GM12891 (cell line): ENCODE data around the gene DNAJC17.

ENCODE experiments used
- DNase-seq: peaks from one replicate; pipeline ENCODE4 v3.0.0; 2011; ENCODE audit warnings: low spot score; ENCODE audit not compliant: insufficient read length
- FAIRE-seq: peaks from 2 replicates; lab custom pipeline; 2011; peaks lifted over from hg19 to GRCh38; lab: Jason Lieb, UNC
- PAX5 ChIP-seq: IDR thresholded peaks from 2 replicates; pipeline ENCODE4 v1.6.1; 2011; ENCODE audit warnings: low read length, moderate library complexity, mild to moderate bottlenecking; ENCODE audit not compliant: insufficient read depth, severe bottlenecking
- POLR2A ChIP-seq: IDR thresholded peaks from 2 replicates; pipeline ENCODE4 v1.6.1; 2011; ENCODE audit warnings: low read depth, low read length, control low read depth
- POLR2AphosphoS5 ChIP-seq: IDR thresholded peaks from 2 replicates; pipeline ENCODE4 v1.6.1; 2011; ENCODE audit warnings: low read depth, low read length, control low read depth
- POU2F2 ChIP-seq: IDR thresholded peaks from 2 replicates; pipeline ENCODE4 v1.6.1; 2011; ENCODE audit warnings: low read depth, mild to moderate bottlenecking, control low read depth, low read length, moderate library complexity
- SPI1 ChIP-seq: IDR thresholded peaks from 2 replicates; pipeline ENCODE4 v1.6.1; 2011; ENCODE audit warnings: low read depth, low read length, control low read depth
- TAF1 ChIP-seq: IDR thresholded peaks from 2 replicates; pipeline ENCODE4 v1.6.1; 2011; ENCODE audit warnings: low read depth, low read length, control low read depth

Gene DNAJC17

DNA sequence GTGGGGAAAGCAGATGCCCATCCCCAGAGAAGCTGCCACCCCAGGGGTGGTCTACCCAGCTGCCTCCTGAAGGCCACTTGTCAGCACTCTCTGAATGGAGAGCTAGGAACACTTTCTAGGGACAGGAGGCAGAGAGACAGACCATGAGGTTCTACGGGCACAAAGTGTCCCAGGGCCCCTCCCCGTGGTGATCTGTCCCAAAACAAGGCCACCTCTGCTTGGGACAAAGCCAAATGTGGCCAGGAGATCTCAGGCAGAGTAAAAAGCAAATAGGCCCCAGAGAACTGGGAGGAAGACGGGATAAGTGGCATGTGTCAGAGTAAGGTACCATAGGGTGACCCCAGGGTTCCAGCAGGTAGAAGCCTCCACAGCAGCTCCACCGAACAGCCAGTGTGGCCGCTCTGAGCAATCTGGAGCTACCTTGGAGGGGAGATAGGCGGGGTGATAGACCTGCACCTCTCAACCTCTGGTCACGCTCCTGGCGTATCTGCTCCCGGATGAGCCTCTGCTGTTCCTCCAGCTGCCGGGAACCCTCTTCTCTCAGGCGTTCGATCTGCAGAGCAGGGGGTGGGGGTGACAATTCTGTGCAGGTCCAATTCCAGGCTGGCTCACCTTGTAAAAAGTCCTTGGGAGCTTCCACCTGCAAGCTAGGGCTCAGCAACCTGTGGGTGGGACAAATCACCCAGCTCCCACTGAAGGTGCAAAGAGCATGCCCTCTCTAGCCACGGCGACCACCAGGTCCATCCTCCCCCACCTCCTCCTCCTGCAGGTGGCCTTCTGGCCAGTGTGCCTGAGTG, 31.3 kb downstream of the DNAJC17 start:
- DNase-seq (no peak), FAIRE-seq (no peak)
- no peak for TF ChIP-seq POLR2AphosphoS5
- TF ChIP-seq POLR2A, result no peak
- TF ChIP-seq PAX5, result no peak
- TF ChIP-seq POU2F2, result no peak
- TF ChIP-seq SPI1, result no peak
- TF ChIP-seq TAF1, result no peak

- no peak for DNase-seq
- no peak for TF ChIP-seq PAX5
- no peak for TF ChIP-seq SPI1
- TF ChIP-seq POLR2A, result no peak
- TF ChIP-seq POU2F2, result no peak
- no peak for TF ChIP-seq POLR2AphosphoS5
- TF ChIP-seq TAF1, result no peak
- FAIRE-seq, result no peak
Measured at GRCh38 chr15:40775007-40775406, 32.3 kb downstream of the DNAJC17 start.

DNA sequence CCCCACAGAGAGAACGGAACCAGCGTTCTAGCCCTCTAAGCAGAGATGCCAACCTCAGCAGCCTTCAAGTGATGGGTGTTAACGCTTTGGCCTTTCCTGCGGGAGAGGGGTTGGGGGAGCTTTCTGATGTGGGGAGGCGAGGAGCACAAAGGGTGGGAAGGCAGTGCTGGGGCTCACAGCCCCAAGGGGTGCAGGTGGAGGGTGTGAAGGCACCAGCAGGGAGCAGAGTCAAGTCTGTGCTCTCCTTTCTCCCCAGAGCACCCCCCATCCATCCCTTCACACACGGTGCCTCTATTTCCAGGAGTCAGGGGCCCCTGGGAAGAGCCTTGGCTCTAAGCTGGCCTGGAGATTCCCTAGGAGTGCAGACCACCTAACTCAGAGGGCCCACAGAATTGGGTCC, 33.4 kb downstream of the DNAJC17 start:
- DNase-seq, result no peak
- no peak for FAIRE-seq
- TF ChIP-seq TAF1, result no peak
- no peak for TF ChIP-seq POLR2A
- TF ChIP-seq POLR2AphosphoS5, result no peak
- no peak for TF ChIP-seq PAX5
- no peak for TF ChIP-seq POU2F2
- TF ChIP-seq SPI1, result no peak

DNA sequence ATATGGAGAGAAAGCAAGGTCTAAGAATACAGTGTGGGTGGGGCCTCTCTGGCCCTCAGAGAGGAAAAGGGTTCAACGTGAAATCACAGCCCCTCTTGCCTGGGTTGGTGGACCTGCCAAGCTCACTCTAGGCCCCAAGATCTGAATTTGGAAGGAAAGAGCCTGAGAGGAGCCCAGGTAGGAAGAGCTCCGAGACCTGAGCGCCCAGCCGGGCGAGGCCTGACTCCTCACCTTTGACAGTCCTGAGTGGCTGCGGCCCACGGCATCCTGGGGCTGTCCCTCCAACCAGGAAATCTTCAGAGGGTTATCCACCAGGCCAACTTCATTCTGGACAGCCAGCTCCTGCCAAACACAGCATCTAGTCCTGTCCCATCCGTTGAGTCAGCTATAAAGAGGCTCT, 33.8 kb downstream of the DNAJC17 start:
- DNase-seq (no peak), FAIRE-seq (no peak)
- TF ChIP-seq TAF1 (no peak), POU2F2 (no peak), POLR2A (no peak), PAX5 (no peak), POLR2AphosphoS5 (no peak), SPI1 (no peak)

GRCh38 chr15:40772014-40772413, 35.3 kb downstream of the DNAJC17 start:
- no peak for DNase-seq
- TF ChIP-seq SPI1 (no peak), POLR2AphosphoS5 (no peak), POU2F2 (no peak), PAX5 (no peak), TAF1 (no peak), POLR2A (no peak)
- no peak for FAIRE-seq

DNA sequence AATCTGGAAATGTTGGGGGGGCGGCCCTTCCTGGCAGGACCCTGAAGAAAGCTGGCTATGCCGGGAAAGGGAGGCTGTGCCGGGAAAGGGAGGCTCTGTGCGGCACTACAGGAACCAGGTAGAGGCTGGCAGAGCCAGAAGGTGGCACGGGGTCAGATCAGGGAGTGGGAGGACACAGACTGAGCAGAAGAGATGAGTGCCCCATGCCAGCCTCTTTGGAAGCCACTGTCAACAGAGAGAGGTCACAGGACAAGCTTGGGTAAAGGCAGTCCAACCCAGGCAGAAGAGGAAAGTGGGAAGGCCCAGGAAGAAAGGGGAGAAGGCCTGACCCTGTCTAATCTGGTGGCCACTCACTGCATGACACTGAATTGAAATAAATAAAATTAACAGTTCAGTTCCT, 36.0 kb downstream of the DNAJC17 start:
- no peak for TF ChIP-seq PAX5
- no peak for TF ChIP-seq POLR2A
- TF ChIP-seq SPI1, result no peak
- TF ChIP-seq POU2F2, result no peak
- no peak for TF ChIP-seq TAF1
- no peak for TF ChIP-seq POLR2AphosphoS5
- DNase-seq (no peak), FAIRE-seq (no peak)

DNA sequence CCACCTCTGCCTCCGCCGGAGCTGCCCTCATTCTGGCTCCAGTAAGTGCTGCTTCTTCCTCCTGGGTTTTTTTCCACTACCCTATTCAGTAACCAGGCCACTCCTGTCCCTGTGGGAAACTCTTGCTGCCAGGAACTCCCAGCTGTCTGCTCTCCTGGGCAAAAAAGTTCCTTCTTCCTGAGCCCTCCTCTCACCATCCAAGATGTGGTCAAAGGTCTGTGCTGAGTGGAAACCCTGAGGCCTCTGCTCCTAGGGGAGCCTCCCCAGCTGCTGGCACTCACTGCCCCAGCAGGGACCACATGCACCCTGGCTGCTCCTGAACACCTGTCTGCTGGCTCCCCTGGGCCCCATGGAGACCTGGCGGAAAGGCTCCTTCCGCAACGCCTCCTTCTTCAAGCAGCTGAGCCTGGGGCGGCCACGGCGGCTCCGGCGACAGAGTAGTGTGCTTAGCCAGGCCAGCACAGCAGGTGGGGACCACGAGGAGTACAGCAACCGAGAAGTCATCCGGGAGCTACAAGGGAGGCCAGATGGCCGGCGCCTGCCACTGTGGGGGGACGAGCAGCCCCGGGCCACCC, 37.0 kb downstream of the DNAJC17 start:
- FAIRE-seq (peak; percentile 90), DNase-seq (peak; percentile 64)
- TF ChIP-seq SPI1 (no peak), TAF1 (no peak), POU2F2 (no peak), PAX5 (no peak)

DNA sequence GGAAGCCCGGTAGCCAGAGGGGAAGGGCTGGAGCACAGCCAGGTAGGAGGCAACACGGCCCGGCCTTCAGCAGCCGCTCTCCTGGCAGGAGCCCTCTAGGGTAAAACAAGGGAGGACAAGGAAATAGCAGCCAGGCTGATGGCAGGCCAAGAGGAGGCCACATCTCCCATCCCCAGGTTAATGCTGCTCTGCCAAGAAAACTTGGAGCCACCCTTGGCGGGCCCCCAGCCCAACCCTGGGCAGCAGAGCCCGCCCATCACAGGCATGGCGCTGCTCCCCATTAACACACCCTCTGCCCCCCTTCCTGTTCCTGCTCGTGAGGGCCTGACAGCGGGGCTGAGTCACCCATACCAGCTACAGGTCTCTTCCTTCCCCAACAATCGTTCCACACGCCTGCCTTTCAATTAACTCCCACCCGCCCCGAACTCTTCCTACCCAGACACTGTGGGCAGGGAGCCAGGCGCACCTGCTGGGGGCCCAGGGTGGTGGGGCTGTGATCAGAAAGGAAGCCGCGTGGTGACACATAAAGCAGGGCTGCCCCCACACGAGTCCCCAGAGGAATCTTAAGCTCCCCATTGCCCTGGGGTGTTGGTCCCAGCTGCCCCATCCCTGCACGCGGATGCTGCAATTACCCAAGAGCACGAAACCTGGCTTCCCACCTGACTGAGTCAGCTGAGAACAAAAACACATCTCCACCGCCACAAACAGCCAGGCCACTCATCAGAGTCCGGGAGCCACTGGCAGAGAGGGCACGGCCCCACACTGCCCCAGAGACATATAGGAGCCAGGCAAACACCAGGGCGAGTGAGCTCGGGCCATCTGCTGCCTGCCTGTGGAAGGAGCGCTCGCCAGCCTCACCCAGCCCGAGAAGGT, 37.8 kb downstream of the DNAJC17 start, which contains the start of gene C15orf62:
Gene C15orf62 (plus strand): TSS at position 707 of the 873 bp plus-strand sequence. CDS start 516 bp downstream, outside the sequence.
- no peak for TF ChIP-seq POU2F2
- 0 out of 2 replicates have a peak, but pooled peaks have one; percentile 11 for TF ChIP-seq POLR2A
- TF ChIP-seq POLR2AphosphoS5, result 0 out of 2 replicates have a peak, but pooled peaks have one; percentile 16
- peak; percentile 50 for TF ChIP-seq PAX5
- DNase-seq (peak; percentile 57), FAIRE-seq (peak; percentile 92)

- DNase-seq (peak; percentile 48), FAIRE-seq (no peak)
- TF ChIP-seq SPI1, result peak; percentile 88
- TF ChIP-seq PAX5, result no peak
Measured at GRCh38 chr15:40768521-40769273, 38.6 kb downstream of the DNAJC17 start.
